HepG2 (cell line): ENCODE data around the gene NENF.

Experiments used
- AGO2 ChIP-seq: fragments of 200-400 bp; formaldehyde crosslinking; optimal IDR thresholded peaks from 2 replicates; pipeline ENCODE3; 2017; ENCODE audit warnings: mild to moderate bottlenecking, low read depth, low read length, moderate library complexity
- EHMT2 ChIP-seq: fragments of 200-600 bp; sonication (generic); IDR thresholded peaks from 2 replicates; pipeline ENCODE4 v1.7.0; 2017; ENCODE audit warnings: antibody characterized with exemption, low read depth, low read length, borderline replicate concordance
- EP300 ChIP-seq, 3 experiments: sonication (generic) in 1 of 3; formaldehyde crosslinking in 1 of 3; IDR thresholded peaks; 2 replicates each; pipeline versions ENCODE4 v1.5.1 to v1.6.1; 2011 to 2020; ENCODE audit warnings: low read depth in 2 of 3, low read length in 2 of 3, borderline replicate concordance in 1 of 3, improper control_type of control experiment in 1 of 3, mild to moderate bottlenecking in 1 of 3, missing genetic modification reagents in 1 of 3, moderate library complexity in 1 of 3
- FOXJ3 ChIP-seq: sonication (generic); formaldehyde crosslinking; IDR thresholded peaks from 2 replicates; pipeline ENCODE4 v1.4.0; 2020; ENCODE audit warnings: missing genetic modification reagents, mild to moderate bottlenecking, borderline replicate concordance
- FOXK1 ChIP-seq: sonication (generic); formaldehyde crosslinking; IDR thresholded peaks from 2 replicates; pipeline ENCODE4 v1.4.0; 2020; ENCODE audit warnings: low read depth, missing genetic modification reagents, borderline replicate concordance
- HCFC1 ChIP-seq: fragments of 150-350 bp; IDR thresholded peaks from 2 replicates; pipeline ENCODE4 v1.6.1; 2014; ENCODE audit warnings: low read depth, low read length
- MXI1 ChIP-seq: IDR thresholded peaks from 3 replicates; pipeline ENCODE4 v1.6.1; 2012; ENCODE audit warnings: low read depth, low read length, inconsistent platforms, borderline replicate concordance
- ZKSCAN8 ChIP-seq: IDR thresholded peaks from 2 replicates; pipeline ENCODE4 v1.6.1; 2016; ENCODE audit warnings: borderline replicate concordance, missing genetic modification reagents, missing compliant biosample characterization
- ZNF232 ChIP-seq: sonication (generic); formaldehyde crosslinking; IDR thresholded peaks from 2 replicates; pipeline ENCODE4 v1.4.0; 2020; ENCODE audit warnings: missing genetic modification reagents, borderline replicate concordance
- ZNF703 ChIP-seq: sonication (generic); formaldehyde crosslinking; IDR thresholded peaks from 2 replicates; pipeline ENCODE4 v1.5.1; 2020; ENCODE audit warnings: missing genetic modification reagents, mild to moderate bottlenecking, moderate library complexity, borderline replicate concordance
- ZSCAN29 ChIP-seq: sonication (generic); formaldehyde crosslinking; conservative IDR thresholded peaks from 2 replicates; pipeline ENCODE4 v1.4.0; 2020; ENCODE audit warnings: mild to moderate bottlenecking, missing genetic modification reagents
- TF ChIP-seq, protein P1 (sequence below): sonication (generic); formaldehyde crosslinking; IDR thresholded peaks from 2 replicates; pipeline ENCODE4 v1.4.0; 2020; ENCODE audit warnings: mild to moderate bottlenecking, missing genetic modification reagents
- TF ChIP-seq, protein P2 (sequence below), 2 experiments: IDR thresholded peaks; 2 replicates each; pipeline ENCODE4 v1.6.1; 2011 to 2012; ENCODE audit warnings: low read length in 2 of 2, borderline replicate concordance in 1 of 2, low read depth in 1 of 2, mild to moderate bottlenecking in 1 of 2, moderate library complexity in 1 of 2
- TF ChIP-seq, protein P3 (sequence below): sonication (generic); formaldehyde crosslinking; IDR thresholded peaks from 2 replicates; pipeline ENCODE4 v1.5.0; 2020; ENCODE audit warnings: mild to moderate bottlenecking, missing genetic modification reagents, moderate library complexity

DNA sequence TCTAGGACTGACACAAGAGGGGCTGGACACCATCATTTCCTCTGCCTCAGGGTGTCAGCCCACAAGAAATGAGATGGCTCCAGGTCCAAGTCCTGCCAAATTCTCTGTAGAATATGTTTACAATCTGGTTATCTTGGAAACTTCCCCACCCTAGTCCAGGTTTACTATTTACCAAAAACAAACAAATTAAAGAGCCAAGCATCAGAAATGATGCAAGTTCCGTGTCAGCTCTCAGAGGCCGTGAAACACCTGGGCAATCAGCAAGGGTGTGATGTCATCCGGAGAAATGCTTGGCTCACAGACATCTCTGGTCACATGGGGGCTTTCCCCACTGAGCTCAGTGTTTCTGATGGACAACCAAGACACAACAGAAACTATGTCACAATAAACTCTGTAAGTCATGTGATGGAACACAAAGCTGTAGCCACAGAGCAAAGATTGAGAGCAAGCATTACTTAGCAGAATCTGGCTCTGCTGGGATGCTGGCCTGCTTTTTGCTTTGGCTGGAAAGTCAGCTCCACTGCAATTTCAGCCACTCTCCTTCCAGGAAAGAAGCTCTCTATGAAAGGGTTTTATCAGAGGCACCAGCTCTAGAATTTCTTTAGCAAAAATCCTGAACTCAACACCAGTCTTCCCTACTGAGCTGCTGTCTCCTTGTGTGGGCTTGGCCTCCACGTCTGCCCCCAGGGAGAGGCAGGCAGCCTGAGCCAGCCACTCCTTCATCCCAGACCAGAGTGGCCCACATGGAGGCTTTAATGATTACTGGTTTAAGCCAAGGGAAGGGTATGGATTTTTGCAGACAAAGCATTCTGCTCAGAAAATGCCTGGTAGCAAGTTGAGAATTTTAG lies 55.9 kb downstream of the NENF start:
- no peak for TF ChIP-seq FOXK1 (CRISPR knock-in tag)
- TF ChIP-seq ZNF703 (CRISPR knock-in tag), result no peak
- TF ChIP-seq, protein P1, sequence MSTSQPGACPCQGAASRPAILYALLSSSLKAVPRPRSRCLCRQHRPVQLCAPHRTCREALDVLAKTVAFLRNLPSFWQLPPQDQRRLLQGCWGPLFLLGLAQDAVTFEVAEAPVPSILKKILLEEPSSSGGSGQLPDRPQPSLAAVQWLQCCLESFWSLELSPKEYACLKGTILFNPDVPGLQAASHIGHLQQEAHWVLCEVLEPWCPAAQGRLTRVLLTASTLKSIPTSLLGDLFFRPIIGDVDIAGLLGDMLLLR, result no peak
- no peak for TF ChIP-seq ZSCAN29 (CRISPR knock-in tag)
- TF ChIP-seq EP300 (IDR thresholded peaks at IDR 0.05; ENCODE audit: low read depth in 2 of 2, low read length in 2 of 2), result peak in 1 of 2 experiments; percentile 17; a peak in 1 of 4 replicates
- TF ChIP-seq EP300 (CRISPR knock-in tag; IDR thresholded peaks at IDR 0.05; ENCODE audit: borderline replicate concordance), result no peak
- no peak for TF ChIP-seq ZKSCAN8
- no peak for TF ChIP-seq ZNF232 (CRISPR knock-in tag)
- no peak for TF ChIP-seq HCFC1
- TF ChIP-seq AGO2, result no peak
- TF ChIP-seq, protein P2, sequence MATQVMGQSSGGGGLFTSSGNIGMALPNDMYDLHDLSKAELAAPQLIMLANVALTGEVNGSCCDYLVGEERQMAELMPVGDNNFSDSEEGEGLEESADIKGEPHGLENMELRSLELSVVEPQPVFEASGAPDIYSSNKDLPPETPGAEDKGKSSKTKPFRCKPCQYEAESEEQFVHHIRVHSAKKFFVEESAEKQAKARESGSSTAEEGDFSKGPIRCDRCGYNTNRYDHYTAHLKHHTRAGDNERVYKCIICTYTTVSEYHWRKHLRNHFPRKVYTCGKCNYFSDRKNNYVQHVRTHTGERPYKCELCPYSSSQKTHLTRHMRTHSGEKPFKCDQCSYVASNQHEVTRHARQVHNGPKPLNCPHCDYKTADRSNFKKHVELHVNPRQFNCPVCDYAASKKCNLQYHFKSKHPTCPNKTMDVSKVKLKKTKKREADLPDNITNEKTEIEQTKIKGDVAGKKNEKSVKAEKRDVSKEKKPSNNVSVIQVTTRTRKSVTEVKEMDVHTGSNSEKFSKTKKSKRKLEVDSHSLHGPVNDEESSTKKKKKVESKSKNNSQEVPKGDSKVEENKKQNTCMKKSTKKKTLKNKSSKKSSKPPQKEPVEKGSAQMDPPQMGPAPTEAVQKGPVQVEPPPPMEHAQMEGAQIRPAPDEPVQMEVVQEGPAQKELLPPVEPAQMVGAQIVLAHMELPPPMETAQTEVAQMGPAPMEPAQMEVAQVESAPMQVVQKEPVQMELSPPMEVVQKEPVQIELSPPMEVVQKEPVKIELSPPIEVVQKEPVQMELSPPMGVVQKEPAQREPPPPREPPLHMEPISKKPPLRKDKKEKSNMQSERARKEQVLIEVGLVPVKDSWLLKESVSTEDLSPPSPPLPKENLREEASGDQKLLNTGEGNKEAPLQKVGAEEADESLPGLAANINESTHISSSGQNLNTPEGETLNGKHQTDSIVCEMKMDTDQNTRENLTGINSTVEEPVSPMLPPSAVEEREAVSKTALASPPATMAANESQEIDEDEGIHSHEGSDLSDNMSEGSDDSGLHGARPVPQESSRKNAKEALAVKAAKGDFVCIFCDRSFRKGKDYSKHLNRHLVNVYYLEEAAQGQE (IDR thresholded peaks at IDR 0.05; ENCODE audit: borderline replicate concordance in 1 of 2, low read depth in 1 of 2, low read length in 2 of 2), result no peak
- TF ChIP-seq, protein P3, sequence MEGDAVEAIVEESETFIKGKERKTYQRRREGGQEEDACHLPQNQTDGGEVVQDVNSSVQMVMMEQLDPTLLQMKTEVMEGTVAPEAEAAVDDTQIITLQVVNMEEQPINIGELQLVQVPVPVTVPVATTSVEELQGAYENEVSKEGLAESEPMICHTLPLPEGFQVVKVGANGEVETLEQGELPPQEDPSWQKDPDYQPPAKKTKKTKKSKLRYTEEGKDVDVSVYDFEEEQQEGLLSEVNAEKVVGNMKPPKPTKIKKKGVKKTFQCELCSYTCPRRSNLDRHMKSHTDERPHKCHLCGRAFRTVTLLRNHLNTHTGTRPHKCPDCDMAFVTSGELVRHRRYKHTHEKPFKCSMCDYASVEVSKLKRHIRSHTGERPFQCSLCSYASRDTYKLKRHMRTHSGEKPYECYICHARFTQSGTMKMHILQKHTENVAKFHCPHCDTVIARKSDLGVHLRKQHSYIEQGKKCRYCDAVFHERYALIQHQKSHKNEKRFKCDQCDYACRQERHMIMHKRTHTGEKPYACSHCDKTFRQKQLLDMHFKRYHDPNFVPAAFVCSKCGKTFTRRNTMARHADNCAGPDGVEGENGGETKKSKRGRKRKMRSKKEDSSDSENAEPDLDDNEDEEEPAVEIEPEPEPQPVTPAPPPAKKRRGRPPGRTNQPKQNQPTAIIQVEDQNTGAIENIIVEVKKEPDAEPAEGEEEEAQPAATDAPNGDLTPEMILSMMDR (CRISPR knock-in tag), result no peak
- TF ChIP-seq FOXJ3 (CRISPR knock-in tag), result no peak
- no peak for TF ChIP-seq MXI1
- TF ChIP-seq EHMT2, result no peak
